ENCODE results near the gene CYB561A3. TPM values are rescaled to one million over a fixed set of nuclear protein-coding genes. Genes with fewer than 3 reads are reported as not detected.

Gene CYB561A3
- polyA plus RNA-seq, 1 experiment, result 34.5 TPM

GRCh38 chr11:61310749-61311148 lies 50.9 kb downstream of the CYB561A3 start:
- Histone ChIP-seq H3K4me3 (ENCODE audit: low read depth, low read length) (no peak overlapping the region), H3K9me3 (ENCODE audit: control insufficient read depth, insufficient read depth, low read length) (no peaks in the 10 kb centered on the region), H3K27me3 (ENCODE audit: control insufficient read depth, insufficient read depth, low read length) (no peaks in the 10 kb centered on the region), H3K27ac (ENCODE audit: low read depth, low read length) (no peak overlapping the region)
- DNase-seq (ENCODE audit: low read depth, low spot score), result no peak
- CTCF ChIA-PET, result interaction anchor here (0.8 to 2.0 kb wide), 3 partner anchors 25 to 83 kb away, joined by 3 to 6 read pairs (median 3); no protein-coding TSS in a partner anchor
- POLR2A ChIA-PET, result no interaction called here
- TF ChIP-seq CTCF (IDR thresholded peaks at IDR 0.05; ENCODE audit: low read depth, low read length), result no peak

GRCh38 chr11:61309739-61310138 lies 51.9 kb downstream of the CYB561A3 start:
- Histone ChIP-seq H3K27me3 (ENCODE audit: control insufficient read depth, insufficient read depth, low read length) (no peaks in the 10 kb centered on the region), H3K4me3 (ENCODE audit: low read depth, low read length) (no peak overlapping the region), H3K9me3 (ENCODE audit: control insufficient read depth, insufficient read depth, low read length) (no peaks in the 10 kb centered on the region), H3K27ac (ENCODE audit: low read depth, low read length) (no peak overlapping the region)
- no peak for TF ChIP-seq CTCF (IDR thresholded peaks at IDR 0.05; ENCODE audit: low read depth, low read length)
- CTCF ChIA-PET, result interaction anchor here (0.8 kb wide), 1 partner anchor 26 kb away, joined by 3 read pairs; no protein-coding TSS in a partner anchor
- no peak for DNase-seq (ENCODE audit: low read depth, low spot score)
- POLR2A ChIA-PET, result interaction anchor here (1.7 kb wide), 1 partner anchor 11 kb away, joined by 10 read pairs; no protein-coding TSS in a partner anchor

- Histone ChIP-seq H3K27ac (ENCODE audit: low read depth, low read length) (no peak overlapping the region), H3K4me3 (ENCODE audit: low read depth, low read length) (no peak overlapping the region), H3K9me3 (ENCODE audit: control insufficient read depth, insufficient read depth, low read length) (no peaks in the 10 kb centered on the region), H3K27me3 (ENCODE audit: control insufficient read depth, insufficient read depth, low read length) (no peaks in the 10 kb centered on the region)
- ChIA-PET CTCF (interaction anchor here (1.2 kb wide), 1 partner anchor 76 kb away, joined by 3 read pairs; no protein-coding TSS in a partner anchor), POLR2A (interaction anchor here (1.7 kb wide), 1 partner anchor 12 kb away, joined by 10 read pairs; no protein-coding TSS in a partner anchor)
- DNase-seq (ENCODE audit: low read depth, low spot score), result no peak
- TF ChIP-seq CTCF (IDR thresholded peaks at IDR 0.05; ENCODE audit: low read depth, low read length), result no peak
Measured at GRCh38 chr11:61309141-61309540, 52.5 kb downstream of the CYB561A3 start.

- Histone ChIP-seq H3K27ac (ENCODE audit: low read depth, low read length) (no peak overlapping the region), H3K9me3 (ENCODE audit: control insufficient read depth, insufficient read depth, low read length) (no peaks in the 10 kb centered on the region), H3K27me3 (ENCODE audit: control insufficient read depth, insufficient read depth, low read length) (no peaks in the 10 kb centered on the region), H3K4me3 (ENCODE audit: low read depth, low read length) (no peak overlapping the region)
- CTCF ChIA-PET, result interaction anchor here (1.5 kb wide), 1 partner anchor 79 kb away, joined by 5 read pairs; no protein-coding TSS in a partner anchor
- POLR2A ChIA-PET, result no interaction called here
- no peak for TF ChIP-seq CTCF (IDR thresholded peaks at IDR 0.05; ENCODE audit: low read depth, low read length)
- no peak for DNase-seq (ENCODE audit: low read depth, low spot score)
Measured at GRCh38 chr11:61307354-61307753, 54.3 kb downstream of the CYB561A3 start.

- Histone ChIP-seq H3K9me3 (ENCODE audit: control insufficient read depth, insufficient read depth, low read length) (no peaks in the 10 kb centered on the region), H3K27me3 (ENCODE audit: control insufficient read depth, insufficient read depth, low read length) (no peaks in the 10 kb centered on the region), H3K27ac (ENCODE audit: low read depth, low read length) (no peak overlapping the region), H3K4me3 (ENCODE audit: low read depth, low read length) (no peak overlapping the region)
- ChIA-PET CTCF (no interaction called here), POLR2A (no interaction called here)
- no peak for DNase-seq (ENCODE audit: low read depth, low spot score)
- TF ChIP-seq CTCF (IDR thresholded peaks at IDR 0.05; ENCODE audit: low read depth, low read length), result no peak
Measured at GRCh38 chr11:61306221-61306620, 55.5 kb downstream of the CYB561A3 start.
